SK-N-SH (cell line): Measurements from ENCODE around the gene NBPF11. TPM values are rescaled to one million over a fixed set of nuclear protein-coding genes. Genes with fewer than 3 reads are reported as not detected.
"Not testable (repeated sequence)": the region's sequence is repeated elsewhere in the genome, so short reads cannot be mapped to it uniquely, and the experiment has no call there.

Source experiments
- CTCF ChIA-PET: fragments of 300-600, 350-600 bp; formaldehyde crosslinking; extraction: SDS; loops from one replicate; lab custom pipeline; 2021; lab: Yijun Ruan, JAX
- POLR2A ChIA-PET: fragments of 350-600 bp; sonication (Branson Sonifier 250); formaldehyde crosslinking; extraction: SDS; loops from one replicate; lab custom pipeline; 2020; ENCODE audit warnings: antibody characterized with exemption, inconsistent platforms; lab: Yijun Ruan, JAX
- DNase-seq: peaks from one replicate; pipeline ENCODE4 v3.0.0; 2012
- H2AFZ ChIP-seq: fragments of 200-600 bp; sonication (generic); 2 replicates; pipeline ENCODE4 v1.8.1; 2016; ENCODE audit warnings: antibody characterized with exemption, mild to moderate bottlenecking, low read depth
- H3F3A ChIP-seq: fragments of 200-600 bp; sonication (generic); replicated peaks from 2 replicates; pipeline ENCODE3; 2016; ENCODE audit warnings: antibody characterized with exemption, mild to moderate bottlenecking; ENCODE audit not compliant: insufficient read depth
- H3K27ac ChIP-seq, 2 experiments: fragments of 200-500 bp in 1 of 2; fragments of 200-600 bp in 1 of 2; sonication (Bioruptor generic) in 1 of 2; sonication (generic), shearing (Covaris generic) in 1 of 2; 2 replicates each; pipeline versions ENCODE4 v1.5.1 to v1.6.1; 2014 to 2016; ENCODE audit warnings: low read depth in 2 of 2, inconsistent platforms in 1 of 2, low read length in 1 of 2, mild to moderate bottlenecking in 1 of 2, mixed read lengths in 1 of 2
- H3K27me3 ChIP-seq: fragments of 200-600 bp; sonication (generic), shearing (Covaris generic); 2 replicates; pipeline ENCODE4 v1.6.1; 2016; ENCODE audit warnings: mixed run types; ENCODE audit not compliant: insufficient read depth
- H3K36me3 ChIP-seq, 2 experiments: fragments of 200-500 bp in 1 of 2; fragments of 200-600 bp in 1 of 2; sonication (Bioruptor generic) in 1 of 2; sonication (generic) in 1 of 2; replicated peaks in 1 of 2; 2 replicates each; pipeline versions ENCODE3 to v1.5.1; 2014 to 2016; ENCODE audit warnings: low read length in 1 of 2, mild to moderate bottlenecking in 1 of 2; ENCODE audit not compliant: insufficient read depth in 2 of 2, control insufficient read depth in 1 of 2
- H3K4me1 ChIP-seq, 2 experiments: fragments of 200-500 bp in 1 of 2; fragments of 200-600 bp in 1 of 2; sonication (Bioruptor generic) in 1 of 2; sonication (generic), shearing (Covaris generic) in 1 of 2; 2 replicates each; pipeline versions ENCODE4 v1.5.1 to v1.6.1; 2014 to 2016; ENCODE audit warnings: low read depth in 1 of 2, low read length in 1 of 2, mixed run types in 1 of 2; ENCODE audit not compliant: insufficient read depth in 2 of 2, control insufficient read depth in 1 of 2
- H3K4me2 ChIP-seq: fragments of 200-600 bp; sonication (generic), shearing (Covaris generic); 2 replicates; pipeline ENCODE4 v1.6.1; 2017; ENCODE audit warnings: mixed run types
- H3K4me3 ChIP-seq, 2 experiments: fragments of 200-500 bp in 1 of 2; fragments of 200-600 bp in 1 of 2; sonication (Bioruptor generic) in 1 of 2; sonication (generic), shearing (Covaris generic) in 1 of 2; 2 replicates each; pipeline versions ENCODE4 v1.5.1 to v1.8.1; 2014 to 2016; ENCODE audit warnings: low read depth in 2 of 2, inconsistent platforms in 1 of 2, low read length in 1 of 2, mild to moderate bottlenecking in 1 of 2, mixed read lengths in 1 of 2, moderate library complexity in 1 of 2
- H3K79me2 ChIP-seq: fragments of 200-600 bp; sonication (generic); 2 replicates; pipeline ENCODE4 v1.8.1; 2017; ENCODE audit warnings: mild to moderate bottlenecking; ENCODE audit not compliant: insufficient read depth
- H3K9ac ChIP-seq: fragments of 200-600 bp; sonication (generic); 2 replicates; pipeline ENCODE4 v1.6.1; 2017; ENCODE audit warnings: mixed run types
- H3K9me2 ChIP-seq: fragments of 200-600 bp; sonication (generic); 2 replicates; pipeline ENCODE4 v1.6.1; 2017; ENCODE audit warnings: mixed run types
- H3K9me3 ChIP-seq: fragments of 200-600 bp; sonication (generic); 2 replicates; pipeline ENCODE4 v1.6.1; 2017; ENCODE audit warnings: mixed run types, mild to moderate bottlenecking, moderate library complexity
- H4K20me1 ChIP-seq: fragments of 200-600 bp; sonication (generic); 2 replicates; pipeline ENCODE4 v1.6.1; 2017; ENCODE audit warnings: mild to moderate bottlenecking, mixed run types; ENCODE audit not compliant: insufficient read depth
- WGBS: methylation state at CpG from one replicate; pipeline ENCODE4 v1.1.6; 2017; ENCODE audit warnings: low lambda C conversion rate; 5-methylcytosine and 5-hydroxymethylcytosine counted together
- polyA plus RNA-seq, 3 experiments: library from polyadenylated mRNA; depleted of rRNA; stranded (reverse); fragments of >200 nt; gene quantifications; 2 replicates each; pipeline ENCODE4 v1.2.3, GENCODE V29; 2012
- TF ChIP-seq, protein P1 (sequence below): fragments of 200-600 bp; sonication (generic); IDR thresholded peaks from 2 replicates; pipeline ENCODE4 v1.6.1; 2017; ENCODE audit warnings: antibody characterized with exemption, mild to moderate bottlenecking, moderate library complexity

Gene NBPF11
- polyA plus RNA-seq, 1 of the 3 experiments (the other 2 are of a cell fraction): 7.3 TPM

DNA sequence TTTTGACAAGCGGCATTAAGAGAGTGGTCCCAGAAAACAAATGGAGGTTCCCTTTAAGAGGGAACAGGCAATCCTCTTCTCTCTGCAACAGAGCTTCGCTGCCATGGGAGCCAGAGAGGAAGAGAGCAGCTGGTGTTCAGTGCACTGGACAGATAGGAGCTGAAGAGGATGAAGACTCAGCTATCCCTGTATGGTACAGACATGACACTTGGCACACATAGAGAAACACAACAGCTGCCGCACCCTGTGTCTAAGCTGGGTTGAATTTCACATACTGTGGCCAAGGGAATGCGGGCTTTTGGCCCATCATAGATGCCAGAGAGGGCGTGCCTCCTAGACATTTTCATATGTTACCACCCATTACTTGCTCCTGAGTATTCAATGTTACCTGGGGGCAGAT lies 29.7 kb downstream of the NBPF11 start:
- H3K36me3 ChIP-seq, H3K4me3 ChIP-seq, H4K20me1 ChIP-seq, H3K4me2 ChIP-seq, POLR2A ChIA-PET, H3K27me3 ChIP-seq, H3K4me1 ChIP-seq, H3K9me2 ChIP-seq, H3K9me3 ChIP-seq, CTCF ChIA-PET, H3K27ac ChIP-seq, H3K79me2 ChIP-seq, H3K9ac ChIP-seq, DNase-seq, H2AFZ ChIP-seq, H3F3A ChIP-seq: not testable (repeated sequence)
- WGBS: 78% methylated on average over 4 of the region's 5 CpGs

DNA sequence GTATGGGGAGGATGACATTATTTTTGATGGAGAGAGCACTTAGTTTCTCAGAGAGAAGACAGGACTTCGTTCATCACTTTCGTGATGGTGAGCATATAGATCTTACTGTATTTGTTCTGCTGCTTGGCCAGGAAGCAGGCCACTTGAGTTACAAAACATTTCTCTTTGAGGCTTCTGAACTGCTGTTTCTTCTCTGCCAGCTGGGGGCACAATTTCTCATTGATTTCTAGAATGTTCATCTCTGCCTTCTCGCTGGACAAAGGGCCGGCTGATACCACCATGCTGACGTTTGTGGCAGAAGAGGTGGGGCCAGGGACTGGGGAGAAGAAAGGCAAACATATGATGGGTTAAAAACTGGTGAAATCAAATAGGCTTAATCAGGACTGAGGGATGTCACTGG lies 31.7 kb downstream of the NBPF11 start:
- H3K27me3 ChIP-seq, H3K27ac ChIP-seq, H3K36me3 ChIP-seq, POLR2A ChIA-PET, H3K9me3 ChIP-seq, H3K4me1 ChIP-seq, H3K79me2 ChIP-seq, H3K9me2 ChIP-seq, DNase-seq, H4K20me1 ChIP-seq, H3K4me2 ChIP-seq, CTCF ChIA-PET, H3K9ac ChIP-seq, H3K4me3 ChIP-seq, H3F3A ChIP-seq, H2AFZ ChIP-seq: not testable (repeated sequence)
- TF ChIP-seq, protein P1, sequence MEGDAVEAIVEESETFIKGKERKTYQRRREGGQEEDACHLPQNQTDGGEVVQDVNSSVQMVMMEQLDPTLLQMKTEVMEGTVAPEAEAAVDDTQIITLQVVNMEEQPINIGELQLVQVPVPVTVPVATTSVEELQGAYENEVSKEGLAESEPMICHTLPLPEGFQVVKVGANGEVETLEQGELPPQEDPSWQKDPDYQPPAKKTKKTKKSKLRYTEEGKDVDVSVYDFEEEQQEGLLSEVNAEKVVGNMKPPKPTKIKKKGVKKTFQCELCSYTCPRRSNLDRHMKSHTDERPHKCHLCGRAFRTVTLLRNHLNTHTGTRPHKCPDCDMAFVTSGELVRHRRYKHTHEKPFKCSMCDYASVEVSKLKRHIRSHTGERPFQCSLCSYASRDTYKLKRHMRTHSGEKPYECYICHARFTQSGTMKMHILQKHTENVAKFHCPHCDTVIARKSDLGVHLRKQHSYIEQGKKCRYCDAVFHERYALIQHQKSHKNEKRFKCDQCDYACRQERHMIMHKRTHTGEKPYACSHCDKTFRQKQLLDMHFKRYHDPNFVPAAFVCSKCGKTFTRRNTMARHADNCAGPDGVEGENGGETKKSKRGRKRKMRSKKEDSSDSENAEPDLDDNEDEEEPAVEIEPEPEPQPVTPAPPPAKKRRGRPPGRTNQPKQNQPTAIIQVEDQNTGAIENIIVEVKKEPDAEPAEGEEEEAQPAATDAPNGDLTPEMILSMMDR: peak; percentile 27; the same call in 1 of the 2 replicates
- WGBS: 60% methylated on average over 5 of the region's 5 CpGs

DNA sequence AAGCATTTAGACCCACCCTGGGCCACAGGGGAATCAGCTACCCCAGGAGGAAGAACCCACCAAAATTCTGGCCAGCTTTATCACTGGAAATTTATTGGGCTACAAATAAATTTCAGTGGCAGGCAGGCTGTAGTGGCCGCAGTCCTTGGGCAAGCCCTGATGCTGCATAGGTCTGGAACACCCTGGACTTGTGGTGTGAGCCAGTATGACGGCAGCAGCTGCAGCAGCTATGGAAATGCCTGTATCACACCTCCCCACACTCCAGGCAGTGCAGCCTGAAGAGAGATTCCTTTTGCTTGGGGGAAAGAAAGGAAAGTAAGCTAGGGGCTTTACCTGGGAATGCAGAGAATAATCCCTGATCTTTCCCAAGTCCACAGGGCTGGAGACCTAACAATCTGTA lies 56.3 kb downstream of the NBPF11 start:
- H3K9me3 ChIP-seq, H3K4me1 ChIP-seq, H3K9me2 ChIP-seq, H2AFZ ChIP-seq, H3K4me2 ChIP-seq, H3K36me3 ChIP-seq, H4K20me1 ChIP-seq, DNase-seq, POLR2A ChIA-PET, H3K27ac ChIP-seq, H3K4me3 ChIP-seq, H3K79me2 ChIP-seq, H3F3A ChIP-seq, H3K27me3 ChIP-seq, H3K9ac ChIP-seq, CTCF ChIA-PET: not testable (repeated sequence)
- WGBS: 0% methylated on average over 2 of the region's 2 CpGs

DNA sequence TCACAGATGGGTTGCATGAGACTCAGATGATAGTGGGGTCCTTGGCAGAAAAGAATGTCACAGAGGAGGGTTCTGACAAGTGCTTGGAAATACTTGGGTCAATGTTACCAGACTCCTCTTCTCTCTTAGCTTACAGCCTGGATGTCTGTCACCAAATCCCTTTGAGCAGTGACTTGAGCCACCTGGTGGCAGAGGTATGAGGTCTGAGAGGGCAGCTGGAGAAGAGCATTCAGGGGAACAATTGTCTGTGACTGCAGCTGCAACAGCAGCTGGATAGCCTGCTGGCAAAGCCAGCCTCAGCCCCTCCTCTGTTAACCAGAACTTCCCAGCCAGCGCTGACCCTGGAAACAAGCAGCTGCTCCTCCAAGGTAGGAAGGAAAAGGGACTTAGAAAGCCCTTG lies 65.9 kb downstream of the NBPF11 start:
- H3K27me3 ChIP-seq, DNase-seq, H3K9me2 ChIP-seq, H3K9me3 ChIP-seq, H3K4me3 ChIP-seq, H3K4me1 ChIP-seq, H3K27ac ChIP-seq, H3F3A ChIP-seq, H4K20me1 ChIP-seq, POLR2A ChIA-PET, H2AFZ ChIP-seq, H3K4me2 ChIP-seq, H3K36me3 ChIP-seq, H3K79me2 ChIP-seq, CTCF ChIA-PET, H3K9ac ChIP-seq: not testable (repeated sequence)
- WGBS: no CpG with 5 or more reads among the region's 1 CpG

DNA sequence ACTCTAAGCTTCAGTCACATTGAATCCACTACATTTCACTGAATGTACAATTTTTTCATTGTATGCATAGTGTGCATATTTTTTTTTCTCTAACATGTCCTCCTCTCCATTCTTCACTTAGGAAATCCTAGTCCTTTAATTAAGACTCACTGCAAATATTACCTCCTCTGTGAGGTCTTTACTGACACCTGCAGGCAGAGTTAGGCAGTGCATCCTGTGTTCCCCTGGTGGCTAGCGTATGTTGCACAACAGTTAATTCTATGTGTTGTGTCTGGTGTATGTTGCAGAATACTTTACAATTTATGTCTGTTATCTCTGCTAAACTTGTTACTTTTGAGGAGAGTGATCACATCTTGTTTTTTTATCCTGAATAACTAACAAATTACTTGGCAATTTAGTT lies 70.9 kb downstream of the NBPF11 start:
- H4K20me1 ChIP-seq, H3K27me3 ChIP-seq, H3K9ac ChIP-seq, H3K4me2 ChIP-seq, H3K27ac ChIP-seq, DNase-seq, H3K36me3 ChIP-seq, H3F3A ChIP-seq, CTCF ChIA-PET, POLR2A ChIA-PET, H3K4me1 ChIP-seq, H3K9me3 ChIP-seq, H3K79me2 ChIP-seq, H2AFZ ChIP-seq, H3K9me2 ChIP-seq, H3K4me3 ChIP-seq: not testable (repeated sequence)
- WGBS: no CpG with 5 or more reads among the region's 1 CpG

DNA sequence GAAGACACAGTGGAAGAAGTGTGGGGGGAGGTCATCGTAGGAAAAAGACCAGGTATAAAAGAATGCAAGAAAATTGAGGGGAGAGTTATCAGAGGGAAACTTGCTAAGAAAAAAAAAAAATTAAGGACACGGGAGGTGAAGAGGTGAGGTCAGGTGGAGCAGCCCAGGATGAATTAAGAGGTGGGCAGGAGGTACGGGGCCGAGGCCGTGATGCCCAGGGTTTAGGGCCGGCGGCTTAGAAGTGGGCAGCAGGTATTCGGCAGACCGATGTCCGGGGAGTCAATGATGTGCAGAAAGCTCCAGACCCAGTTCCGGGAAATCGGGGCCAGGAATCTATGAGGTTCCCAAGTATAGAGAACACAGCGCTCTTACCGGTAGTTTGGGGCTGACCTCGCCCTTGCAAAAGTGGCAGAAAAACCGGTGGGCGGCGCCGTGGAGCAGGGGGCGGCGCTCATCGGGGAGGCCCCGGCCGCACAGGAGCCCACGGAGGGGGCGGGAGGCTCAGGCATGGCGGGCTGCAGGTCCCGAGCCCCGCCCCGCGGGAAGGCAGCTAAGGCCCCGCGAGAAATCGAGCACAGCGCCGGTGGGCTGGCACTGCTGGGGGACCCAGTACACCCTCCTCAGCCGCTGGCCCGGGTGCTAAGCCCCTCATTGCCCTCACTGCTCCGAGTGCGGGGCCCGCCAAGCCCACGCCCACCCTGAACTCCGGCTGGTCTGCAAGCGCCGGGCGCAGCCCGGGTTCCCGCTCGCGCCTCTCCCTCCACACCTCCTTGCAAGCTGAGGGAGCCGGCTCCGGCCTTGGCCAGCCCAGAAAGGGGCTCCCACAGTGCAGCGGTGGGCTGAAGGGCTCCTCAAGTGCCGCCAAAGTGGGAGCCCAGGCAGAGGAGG lies 73.2 kb downstream of the NBPF11 start:
- H3K36me3 ChIP-seq, POLR2A ChIA-PET, H3K4me1 ChIP-seq, H3F3A ChIP-seq, CTCF ChIA-PET, H4K20me1 ChIP-seq, H2AFZ ChIP-seq, H3K4me2 ChIP-seq, H3K27me3 ChIP-seq, H3K4me3 ChIP-seq, H3K79me2 ChIP-seq, H3K9me3 ChIP-seq, H3K27ac ChIP-seq, H3K9me2 ChIP-seq, H3K9ac ChIP-seq, DNase-seq: not testable (repeated sequence)
- WGBS: no CpG with 5 or more reads among the region's 54 CpGs
